ENCODE data around the gene GRIN1. TPM values are rescaled to one million over a fixed set of nuclear protein-coding genes. Genes with fewer than 3 reads are reported as not detected.

The GRIN1 gene
- total and polyA plus RNA-seq, 2 donors (not counting 3 experiments of a cell fraction or from before 2014, with no cell fraction given): not detected

DNA sequence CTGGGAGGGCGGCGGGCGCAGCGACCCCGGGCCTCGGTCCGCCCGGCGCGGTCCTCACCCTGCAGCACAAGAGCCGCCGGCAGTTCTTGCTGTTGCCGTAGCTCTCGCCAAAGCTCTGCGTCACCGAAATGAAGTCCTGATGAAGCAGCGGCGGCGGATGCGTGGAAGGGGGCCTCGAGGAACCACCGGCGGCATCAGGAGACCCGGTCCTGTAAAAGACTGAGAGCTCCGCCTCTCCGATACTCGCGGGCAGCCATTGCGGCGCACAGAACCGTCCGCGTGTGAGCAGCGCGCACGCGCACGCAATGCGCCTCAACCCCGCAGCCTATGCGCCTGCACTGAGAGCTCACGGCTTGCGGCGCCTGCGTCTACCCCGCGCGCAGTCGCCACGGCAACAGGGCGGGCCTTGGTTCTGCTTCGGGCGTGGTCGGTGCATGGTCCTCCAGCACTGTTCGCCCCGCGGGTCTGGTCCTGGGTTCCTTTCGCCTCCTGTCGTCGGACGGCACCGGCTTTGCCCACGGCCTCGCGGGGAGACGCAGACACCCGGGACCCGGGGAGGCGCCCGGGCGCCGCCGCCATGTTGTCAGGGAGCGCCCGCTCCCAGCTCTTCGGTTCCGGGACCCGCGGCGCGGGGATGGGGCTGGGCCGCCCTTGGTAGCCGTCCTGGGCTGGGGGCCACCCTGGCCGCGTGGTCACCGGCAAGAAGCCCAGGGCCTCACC is 9.3 kb upstream of the GRIN1 start:
- Histone ChIP-seq H3K27ac (ENCODE audit: insufficient read depth, low read depth, low read length) (peak overlapping the region; percentile 40), H3K9me3 (replicated peaks; ENCODE audit: control insufficient read depth, insufficient read depth, low read length) (no peaks in the 10 kb centered on the region), H2AFZ (ENCODE audit: low read depth, low read length) (peak overlapping the region; percentile 85), H3K9ac (replicated peaks; ENCODE audit: extremely low read depth, insufficient read depth, low read length) (peak overlapping the region; percentile 69), H4K20me1 (replicated peaks; ENCODE audit: control insufficient read depth, extremely low read depth, insufficient read depth, low read length) (no peaks in the 10 kb centered on the region), H3K27me3 (ENCODE audit: control insufficient read depth in 2 of 2, insufficient read depth in 2 of 2, low read length in 2 of 2) (no peaks in the 10 kb centered on the region), H3K4me2 (ENCODE audit: insufficient read depth, low read length) (peak overlapping the region; percentile 71), H3K4me1 (ENCODE audit: control insufficient read depth, extremely low read depth, insufficient read depth, low read length) (peaks cover 26% of the 10 kb centered on the region), H3K79me2 (ENCODE audit: control insufficient read depth, insufficient read depth, low read length) (peaks cover 20% of the 10 kb centered on the region), H3K9me1 (replicated peaks; ENCODE audit: control insufficient read depth, extremely low read depth, insufficient read depth, low read length) (no peaks in the 10 kb centered on the region), H3K4me3 (replicated peaks in 1 of 3; ENCODE audit: insufficient read depth in 1 of 3, low read depth in 1 of 3, low read length in 3 of 3) (peak overlapping the region; percentile 39 to 63 (median 51)), H3K36me3 (ENCODE audit: control insufficient read depth in 2 of 2, extremely low read depth in 1 of 2, insufficient read depth in 2 of 2, low read length in 2 of 2) (no peaks in the 10 kb centered on the region)
- BruUV-seq (replicated peaks): no TSS peak
- ChIA-PET CTCF (interaction anchor here (0.8 to 3.3 kb wide), 11 partner anchors 8 to 107 kb away, joined by 3 to 17 read pairs (median 4); partner anchors contain the start of genes DPP7, GRIN1 and RNF224), POLR2A (interaction anchor here (0.6 to 1.3 kb wide), 6 partner anchors 14 to 151 kb away, joined by 3 to 9 read pairs (median 4); partner anchors contain the start of genes NPDC1, TPRN and TUBB4B)
- peak; percentile 92 for DNase-seq (ENCODE audit: low read depth, low spot score)
- TF ChIP-seq GATA2 (IDR thresholded peaks at IDR 0.05; ENCODE audit: insufficient read depth, insufficient read length, low read depth, low read length): no peak
- TF ChIP-seq JUN (IDR thresholded peaks at IDR 0.05; ENCODE audit: borderline replicate concordance, insufficient read depth, insufficient read length, low read depth): no peak
- no peak for TF ChIP-seq MYC (IDR thresholded peaks at IDR 0.05; ENCODE audit: low read depth, low read length)
- no peak for TF ChIP-seq EZH2 (IDR thresholded peaks at IDR 0.05; ENCODE audit: borderline replicate concordance, low read depth, low read length, severe bottlenecking)
- TF ChIP-seq MAX (IDR thresholded peaks at IDR 0.05; ENCODE audit: insufficient read depth, insufficient read length): peak; percentile 14
- TF ChIP-seq POLR2AphosphoS5 (IDR thresholded peaks at IDR 0.05; ENCODE audit: insufficient read depth, low read depth, low read length): peak; percentile 92
- peak; percentile 17 for TF ChIP-seq FOS (IDR thresholded peaks at IDR 0.05; ENCODE audit: borderline replicate concordance, insufficient read depth, low read length)
- TF ChIP-seq POLR2A (IDR thresholded peaks at IDR 0.05; ENCODE audit: low read depth, low read length): peak; percentile 94
- TF ChIP-seq, protein P1, sequence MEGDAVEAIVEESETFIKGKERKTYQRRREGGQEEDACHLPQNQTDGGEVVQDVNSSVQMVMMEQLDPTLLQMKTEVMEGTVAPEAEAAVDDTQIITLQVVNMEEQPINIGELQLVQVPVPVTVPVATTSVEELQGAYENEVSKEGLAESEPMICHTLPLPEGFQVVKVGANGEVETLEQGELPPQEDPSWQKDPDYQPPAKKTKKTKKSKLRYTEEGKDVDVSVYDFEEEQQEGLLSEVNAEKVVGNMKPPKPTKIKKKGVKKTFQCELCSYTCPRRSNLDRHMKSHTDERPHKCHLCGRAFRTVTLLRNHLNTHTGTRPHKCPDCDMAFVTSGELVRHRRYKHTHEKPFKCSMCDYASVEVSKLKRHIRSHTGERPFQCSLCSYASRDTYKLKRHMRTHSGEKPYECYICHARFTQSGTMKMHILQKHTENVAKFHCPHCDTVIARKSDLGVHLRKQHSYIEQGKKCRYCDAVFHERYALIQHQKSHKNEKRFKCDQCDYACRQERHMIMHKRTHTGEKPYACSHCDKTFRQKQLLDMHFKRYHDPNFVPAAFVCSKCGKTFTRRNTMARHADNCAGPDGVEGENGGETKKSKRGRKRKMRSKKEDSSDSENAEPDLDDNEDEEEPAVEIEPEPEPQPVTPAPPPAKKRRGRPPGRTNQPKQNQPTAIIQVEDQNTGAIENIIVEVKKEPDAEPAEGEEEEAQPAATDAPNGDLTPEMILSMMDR (IDR thresholded peaks at IDR 0.05; ENCODE audit: extremely low read depth in 1 of 2, insufficient read depth in 1 of 2, low read depth in 1 of 2, low read length in 2 of 2): no peak
- intact Hi-C loops (cut with micrococcal nuclease) (loop anchor here (1.0 kb wide), 2 partner anchors 71 to 94 kb away; partner anchors contain the start of gene TPRN), dilution Hi-C loops (cut with MboI; ENCODE audit: extremely low pct_ligation_motif_present, low sequenced_read_pairs) (no loop called here)
- peak; percentile 93 for FAIRE-seq
